ENCODE results near the gene CCDC188. TPM values are rescaled to one million over a fixed set of nuclear protein-coding genes. Genes with fewer than 3 reads are reported as not detected.

Gene CCDC188
- 0.15 TPM for polyA plus RNA-seq (2013, experiment 1 of 2)
- not detected for polyA plus RNA-seq (2013, experiment 2 of 2)

DNA sequence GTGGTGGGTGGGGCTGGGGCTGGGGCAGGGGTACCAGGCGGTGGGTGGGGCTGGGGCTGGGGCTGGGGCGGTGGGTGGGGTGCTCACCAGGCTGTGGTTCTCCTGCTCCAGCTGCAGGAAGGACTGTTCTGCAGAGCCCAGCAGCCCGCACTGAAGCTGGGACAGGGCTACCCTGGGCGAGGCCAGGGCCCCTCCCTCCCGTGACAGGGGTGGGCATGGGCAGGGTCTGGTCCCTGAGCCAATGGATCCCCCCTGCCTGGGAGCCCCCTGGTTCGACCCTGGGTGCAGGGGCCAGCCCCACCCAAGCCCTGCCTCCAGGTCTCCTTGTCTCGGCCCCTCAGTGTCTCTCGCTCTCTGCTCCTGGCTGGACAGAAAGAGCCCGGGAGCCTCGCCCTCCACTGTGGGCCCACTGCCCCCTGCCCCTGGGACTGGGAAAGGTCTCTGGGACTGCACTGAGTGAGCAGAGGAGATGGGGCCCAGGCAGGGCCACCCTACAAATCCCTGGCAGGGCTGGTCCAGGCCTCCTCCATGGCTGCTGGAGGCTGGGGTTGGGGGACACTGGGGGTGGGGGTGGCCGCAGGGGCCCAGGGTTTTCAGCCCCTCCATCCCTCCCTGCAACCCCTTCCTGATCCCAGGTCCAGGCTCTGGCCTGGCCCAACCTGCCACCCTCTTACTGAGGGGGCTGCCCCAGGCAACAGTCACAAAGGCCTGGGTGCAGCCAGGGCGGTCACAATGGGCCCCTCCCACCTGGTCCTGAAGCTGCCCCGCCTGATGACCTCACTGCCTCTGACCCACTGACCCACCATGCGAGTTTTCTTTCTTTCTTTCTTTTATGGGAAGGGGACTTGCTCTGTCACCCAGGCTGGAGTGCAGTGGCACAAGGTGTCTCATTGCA is at the start of gene CCDC188:
Gene CCDC188, minus strand, starts transcription at position 675 of the 895 bp plus-strand sequence. Its CDS starts 69 bp downstream, at position 606.
- 88% methylated on average over 13 of the region's 14 CpGs for WGBS
- H3K4me3 ChIP-seq (ENCODE audit: low read length) = no peak within 1 kb of the TSS
- 0 out of 2 replicates have a peak, but pooled peaks cover 5% of the 10 kb centered on the region for H3K4me1 ChIP-seq (ENCODE audit: insufficient read depth, low read length)
- no peaks in the 10 kb centered on the region for H3K36me3 ChIP-seq (ENCODE audit: insufficient read depth, low read length)
- H3K27ac ChIP-seq (ENCODE audit: low read depth, low read length) = no peak within 1 kb of the TSS
- no peak within 1 kb of the TSS for H3K9ac ChIP-seq (ENCODE audit: low read depth, low read length)
- no peaks in the 10 kb centered on the region for H3K27me3 ChIP-seq (ENCODE audit: insufficient read depth, low read length)
- H3K9me3 ChIP-seq (ENCODE audit: insufficient read depth, low read depth, low read length) = no peaks in the 10 kb centered on the region

DNA sequence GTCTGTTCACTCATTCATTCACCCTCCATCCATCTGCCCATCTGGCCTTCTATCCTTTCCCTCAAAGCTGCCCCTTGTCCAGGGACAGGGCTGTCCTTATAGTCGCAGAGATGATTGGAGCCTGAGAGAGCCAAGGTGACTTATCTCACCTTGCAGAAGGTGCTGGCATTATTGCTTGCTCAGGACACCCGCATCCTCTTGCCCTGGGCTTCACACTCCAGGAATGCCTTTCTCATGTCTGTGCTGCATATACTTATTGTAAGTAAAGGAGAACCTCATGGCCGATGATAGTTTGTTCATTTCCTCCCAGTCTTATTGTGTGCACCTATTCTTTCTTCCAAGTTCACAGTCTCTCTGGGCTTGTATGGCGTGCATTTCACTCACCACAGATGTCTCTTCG is 49.1 kb upstream of the CCDC188 start:
- 88% methylated on average over 5 of the region's 5 CpGs for WGBS
- no peaks in the 10 kb centered on the region for H3K27me3 ChIP-seq (ENCODE audit: insufficient read depth, low read length)

DNA sequence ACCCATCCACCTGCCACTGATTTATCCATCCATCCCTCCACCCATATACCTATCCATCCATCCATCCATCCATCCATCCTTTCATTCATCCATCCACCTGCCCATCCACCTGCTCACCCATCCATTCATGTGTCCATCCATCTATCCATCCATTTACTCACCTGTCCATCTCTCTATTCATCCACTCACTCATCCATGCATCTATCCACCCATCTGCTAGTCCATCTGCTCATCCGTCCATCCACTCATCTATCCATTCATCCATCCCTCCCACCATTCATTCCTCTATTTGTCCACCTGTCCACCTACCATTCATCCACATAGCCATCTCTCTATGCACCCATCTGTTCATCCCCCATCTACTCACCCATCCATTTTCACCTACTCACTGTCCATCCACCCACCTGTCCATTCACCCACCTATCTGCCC is 48.6 kb upstream of the CCDC188 start:
- H3K27ac ChIP-seq (ENCODE audit: low read depth, low read length) = no peak overlapping the region
- 90% methylated on average over 1 of the region's 1 CpG for WGBS
- H3K9ac ChIP-seq (ENCODE audit: low read depth, low read length) = no peak overlapping the region
- no peaks in the 10 kb centered on the region for H3K36me3 ChIP-seq (ENCODE audit: insufficient read depth, low read length)
- H3K9me3 ChIP-seq (ENCODE audit: insufficient read depth, low read depth, low read length) = no peaks in the 10 kb centered on the region
- H3K4me3 ChIP-seq (ENCODE audit: low read length) = no peak overlapping the region
- peaks cover 12% of the 10 kb centered on the region for H3K4me1 ChIP-seq (ENCODE audit: insufficient read depth, low read length)
- no peaks in the 10 kb centered on the region for H3K27me3 ChIP-seq (ENCODE audit: insufficient read depth, low read length)

More for the DNA sequence above, 49.1 kb upstream of the CCDC188 start:
- H3K36me3 ChIP-seq (ENCODE audit: insufficient read depth, low read length) = no peaks in the 10 kb centered on the region
- H3K27ac ChIP-seq (ENCODE audit: low read depth, low read length) = no peak overlapping the region
- peaks cover 13% of the 10 kb centered on the region for H3K4me1 ChIP-seq (ENCODE audit: insufficient read depth, low read length)
- H3K9ac ChIP-seq (ENCODE audit: low read depth, low read length) = no peak overlapping the region
- H3K4me3 ChIP-seq (ENCODE audit: low read length) = no peak overlapping the region
- no peaks in the 10 kb centered on the region for H3K9me3 ChIP-seq (ENCODE audit: insufficient read depth, low read depth, low read length)

DNA sequence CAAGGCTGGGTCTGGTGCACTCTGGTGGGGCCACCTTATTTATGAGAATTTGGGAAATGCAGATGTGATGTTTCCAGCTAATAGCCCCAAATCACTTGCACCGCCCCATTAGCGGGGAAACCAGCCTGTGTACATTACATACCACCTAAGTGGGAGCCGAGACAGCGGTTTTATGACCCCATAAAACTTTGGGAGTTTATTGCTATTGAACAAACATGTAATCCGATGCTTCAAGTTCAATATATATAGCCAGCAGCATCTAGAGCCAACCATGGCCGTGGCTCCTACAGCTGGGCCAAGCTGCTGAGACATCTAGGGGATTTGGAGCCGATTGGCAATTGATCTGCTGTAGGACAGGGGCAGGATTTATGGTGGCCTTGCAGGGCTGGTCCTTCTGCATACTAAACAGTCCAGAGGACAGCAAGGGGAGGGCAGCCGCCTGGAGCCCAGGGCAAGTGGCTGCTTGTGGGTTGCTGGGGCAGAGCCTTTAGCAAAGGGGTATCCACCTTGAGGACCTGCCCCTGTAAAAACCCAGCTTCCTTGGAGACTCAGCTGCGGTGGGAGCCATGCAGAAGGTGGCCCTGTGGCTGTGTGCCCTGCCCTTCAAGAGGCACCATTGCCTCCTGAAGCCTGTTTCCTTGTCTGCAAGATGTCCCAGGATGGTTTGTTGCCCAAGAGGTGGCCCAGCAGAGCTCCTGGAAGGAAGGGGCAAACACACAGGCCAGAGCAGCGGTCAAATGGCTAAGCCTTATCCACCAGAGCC is 47.9 kb upstream of the CCDC188 start:
- WGBS = 90% methylated on average over 10 of the region's 10 CpGs
- Histone ChIP-seq H3K4me3 (ENCODE audit: low read length) (no peak overlapping the region), H3K27ac (ENCODE audit: low read depth, low read length) (no peak overlapping the region), H3K27me3 (ENCODE audit: insufficient read depth, low read length) (no peaks in the 10 kb centered on the region), H3K9ac (ENCODE audit: low read depth, low read length) (no peak overlapping the region), H3K36me3 (ENCODE audit: insufficient read depth, low read length) (no peaks in the 10 kb centered on the region), H3K4me1 (ENCODE audit: insufficient read depth, low read length) (peaks cover 5% of the 10 kb centered on the region; the same call in 1 of the 2 replicates), H3K9me3 (ENCODE audit: insufficient read depth, low read depth, low read length) (no peaks in the 10 kb centered on the region)

DNA sequence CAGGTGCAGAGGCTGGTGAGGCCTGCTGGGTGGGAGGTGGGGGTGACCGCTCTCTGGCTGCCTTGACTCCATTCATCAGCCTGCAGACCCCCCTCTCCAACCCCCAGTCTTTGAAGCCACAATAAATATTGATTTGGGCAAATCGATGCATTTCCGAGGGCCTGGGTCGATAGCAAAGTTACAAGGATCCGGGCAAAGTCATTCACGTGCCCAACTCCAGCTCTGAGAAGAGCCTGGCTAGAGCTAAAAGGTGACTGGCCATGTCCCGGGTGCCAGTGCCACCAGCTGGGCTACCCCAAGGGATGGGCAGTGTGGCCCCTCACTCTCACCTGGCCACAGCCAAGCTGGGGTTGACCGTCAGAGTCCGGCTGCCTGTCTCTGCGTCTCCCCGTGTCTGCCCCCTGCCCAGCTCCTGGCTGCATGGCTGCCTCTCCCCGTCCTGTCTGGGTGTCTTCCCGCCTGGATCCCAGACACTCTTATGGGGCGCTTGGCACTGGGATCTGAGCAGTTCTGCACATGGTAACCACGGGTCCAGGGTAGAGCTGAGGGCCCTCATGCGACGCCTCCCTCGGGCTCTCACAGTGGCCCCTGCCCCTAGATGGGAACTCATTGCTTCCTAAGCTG is 46.7 kb upstream of the CCDC188 start:
- Histone ChIP-seq H3K27me3 (ENCODE audit: insufficient read depth, low read length) (no peaks in the 10 kb centered on the region), H3K36me3 (ENCODE audit: insufficient read depth, low read length) (no peaks in the 10 kb centered on the region), H3K27ac (ENCODE audit: low read depth, low read length) (no peak overlapping the region), H3K9ac (ENCODE audit: low read depth, low read length) (no peak overlapping the region), H3K4me1 (ENCODE audit: insufficient read depth, low read length) (no peaks in the 10 kb centered on the region), H3K9me3 (ENCODE audit: insufficient read depth, low read depth, low read length) (no peaks in the 10 kb centered on the region), H3K4me3 (ENCODE audit: low read length) (no peak overlapping the region)
- WGBS = 84% methylated on average over 17 of the region's 18 CpGs

DNA sequence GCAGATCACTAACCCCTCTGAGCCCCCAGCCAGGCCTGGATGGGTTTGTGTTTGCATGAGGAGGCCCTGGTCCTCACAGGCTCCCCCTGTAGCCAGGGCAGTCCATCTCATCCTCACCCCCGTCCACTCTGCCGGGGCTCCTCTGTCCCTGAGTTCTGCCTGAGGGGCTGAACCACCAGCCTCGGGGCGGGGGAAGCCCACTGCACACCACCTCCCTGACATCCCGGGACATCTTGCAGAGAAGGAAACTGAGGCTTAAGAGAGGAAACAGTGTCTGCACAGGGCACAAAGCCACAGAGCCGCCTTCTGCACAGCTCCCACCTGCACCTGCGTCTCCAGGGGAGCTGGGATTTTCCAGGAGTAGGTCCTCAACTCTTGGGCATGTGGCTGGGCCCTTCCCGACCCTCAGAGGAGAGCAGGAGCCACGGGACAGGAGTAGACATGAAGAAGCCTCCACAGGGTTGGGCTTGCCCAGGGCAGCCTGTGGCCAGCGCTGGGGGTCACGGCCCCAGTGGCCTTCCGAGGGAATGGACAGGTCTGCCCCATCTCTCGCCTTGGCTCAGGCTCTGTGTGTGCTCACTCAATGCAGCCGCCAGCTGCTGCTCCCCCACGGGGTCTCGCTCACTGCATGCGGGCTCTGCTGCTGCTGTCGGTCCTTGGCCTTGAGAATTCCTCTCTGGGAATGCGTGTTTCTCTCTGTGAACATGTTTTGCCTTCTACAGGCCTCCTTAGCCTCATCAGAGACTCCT is 45.4 kb upstream of the CCDC188 start:
- WGBS = 86% methylated on average over 19 of the region's 19 CpGs

DNA sequence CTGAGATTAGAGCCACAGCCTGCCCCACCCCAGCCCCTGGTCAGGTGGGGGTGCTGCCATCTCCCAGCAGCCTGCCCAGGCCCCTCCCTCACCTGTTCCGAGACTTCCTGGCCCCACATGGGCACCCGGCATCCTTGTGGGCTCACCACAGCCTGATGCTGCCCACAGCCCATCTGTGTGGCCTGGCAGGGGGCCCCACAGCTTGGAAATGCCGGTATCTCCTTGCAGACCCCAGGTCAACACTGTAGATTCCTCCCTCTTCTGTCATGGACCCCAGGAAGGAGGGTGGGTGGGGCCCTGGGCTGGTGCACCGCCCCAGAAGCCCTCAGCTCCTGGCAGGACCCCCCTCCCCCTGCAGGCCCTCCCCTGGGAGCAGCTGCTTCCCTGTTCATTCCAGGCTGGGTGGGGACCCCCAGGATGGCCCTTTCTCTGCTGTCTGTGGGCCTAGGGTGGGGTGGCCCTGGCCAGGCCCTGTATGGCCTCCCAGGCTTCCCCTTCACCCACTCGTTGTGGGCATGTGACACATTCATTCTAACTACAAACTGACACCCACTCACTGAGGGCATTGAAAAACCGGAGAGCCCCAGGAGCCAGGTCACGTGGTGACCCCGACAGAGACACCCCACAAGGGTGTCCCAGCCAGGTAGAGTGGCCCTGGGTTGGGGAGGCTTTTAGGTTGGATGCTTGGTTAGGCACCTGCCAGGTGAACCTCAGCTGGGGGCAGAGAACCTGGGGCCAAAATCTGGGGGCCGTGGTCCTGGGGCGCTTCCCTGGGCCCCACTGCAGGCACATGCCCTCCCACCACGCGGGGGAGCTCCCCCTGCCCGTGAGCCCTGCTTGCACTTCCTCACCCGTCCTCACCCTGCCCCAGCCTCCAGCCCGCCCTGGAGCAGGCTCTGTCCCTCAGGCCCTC is 44.1 kb upstream of the CCDC188 start:
- Histone ChIP-seq H3K36me3 (ENCODE audit: insufficient read depth, low read length) (no peaks in the 10 kb centered on the region), H3K27me3 (ENCODE audit: insufficient read depth, low read length) (no peaks in the 10 kb centered on the region), H3K4me1 (ENCODE audit: insufficient read depth, low read length) (no peaks in the 10 kb centered on the region), H3K4me3 (ENCODE audit: low read length) (no peak overlapping the region), H3K27ac (ENCODE audit: low read depth, low read length) (no peak overlapping the region), H3K9ac (ENCODE audit: low read depth, low read length) (no peak overlapping the region), H3K9me3 (ENCODE audit: insufficient read depth, low read depth, low read length) (no peaks in the 10 kb centered on the region)
- WGBS = 78% methylated on average over 15 of the region's 15 CpGs

More for the DNA sequence above, 45.4 kb upstream of the CCDC188 start:
- no peak overlapping the region for H3K9ac ChIP-seq (ENCODE audit: low read depth, low read length)
- H3K27ac ChIP-seq (ENCODE audit: low read depth, low read length) = no peak overlapping the region
- no peaks in the 10 kb centered on the region for H3K4me1 ChIP-seq (ENCODE audit: insufficient read depth, low read length)
- no peaks in the 10 kb centered on the region for H3K27me3 ChIP-seq (ENCODE audit: insufficient read depth, low read length)
- H3K36me3 ChIP-seq (ENCODE audit: insufficient read depth, low read length) = no peaks in the 10 kb centered on the region
- no peaks in the 10 kb centered on the region for H3K9me3 ChIP-seq (ENCODE audit: insufficient read depth, low read depth, low read length)
- no peak overlapping the region for H3K4me3 ChIP-seq (ENCODE audit: low read length)

DNA sequence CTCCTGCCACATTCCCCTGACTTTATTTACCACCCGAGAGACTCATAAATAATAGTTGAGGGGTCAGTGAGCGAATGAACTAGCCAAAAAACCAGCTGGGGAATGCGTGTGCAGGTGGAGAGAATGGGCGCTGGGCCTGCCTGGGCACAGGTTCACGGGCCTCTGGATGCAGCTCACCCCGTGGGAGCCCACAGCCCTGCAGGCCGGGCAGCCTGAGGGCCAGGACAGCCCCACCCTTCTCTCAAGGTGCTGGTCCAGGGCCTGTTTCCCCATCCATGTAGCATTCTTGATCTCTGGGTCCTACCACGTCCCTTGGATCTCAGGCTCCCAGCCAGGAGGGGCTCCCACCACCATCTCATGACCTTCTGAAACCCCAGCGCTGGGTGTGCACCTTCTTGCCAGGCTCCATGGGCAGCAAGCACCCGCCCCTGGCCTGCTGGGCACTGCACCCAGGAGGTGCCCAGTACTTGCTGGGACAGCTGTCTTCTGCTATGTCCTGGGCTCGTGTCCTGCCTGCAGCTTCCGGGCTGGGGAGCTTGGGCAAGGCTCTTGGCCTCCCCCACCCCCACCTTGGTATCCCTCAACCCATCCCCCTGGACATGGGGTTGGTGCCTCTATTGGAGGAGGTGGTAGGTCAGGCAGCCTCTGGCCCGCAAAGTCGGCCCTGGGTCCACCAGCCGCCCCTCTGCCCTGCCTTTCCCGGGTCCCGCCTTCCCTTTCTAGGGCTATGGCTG is 43.1 kb upstream of the CCDC188 start:
- Histone ChIP-seq H3K27me3 (ENCODE audit: insufficient read depth, low read length) (no peaks in the 10 kb centered on the region), H3K9ac (ENCODE audit: low read depth, low read length) (no peak overlapping the region), H3K36me3 (ENCODE audit: insufficient read depth, low read length) (no peaks in the 10 kb centered on the region), H3K9me3 (ENCODE audit: insufficient read depth, low read depth, low read length) (no peaks in the 10 kb centered on the region), H3K27ac (ENCODE audit: low read depth, low read length) (no peak overlapping the region), H3K4me3 (ENCODE audit: low read length) (no peak overlapping the region), H3K4me1 (ENCODE audit: insufficient read depth, low read length) (no peaks in the 10 kb centered on the region)
- WGBS = 88% methylated on average over 17 of the region's 17 CpGs

DNA sequence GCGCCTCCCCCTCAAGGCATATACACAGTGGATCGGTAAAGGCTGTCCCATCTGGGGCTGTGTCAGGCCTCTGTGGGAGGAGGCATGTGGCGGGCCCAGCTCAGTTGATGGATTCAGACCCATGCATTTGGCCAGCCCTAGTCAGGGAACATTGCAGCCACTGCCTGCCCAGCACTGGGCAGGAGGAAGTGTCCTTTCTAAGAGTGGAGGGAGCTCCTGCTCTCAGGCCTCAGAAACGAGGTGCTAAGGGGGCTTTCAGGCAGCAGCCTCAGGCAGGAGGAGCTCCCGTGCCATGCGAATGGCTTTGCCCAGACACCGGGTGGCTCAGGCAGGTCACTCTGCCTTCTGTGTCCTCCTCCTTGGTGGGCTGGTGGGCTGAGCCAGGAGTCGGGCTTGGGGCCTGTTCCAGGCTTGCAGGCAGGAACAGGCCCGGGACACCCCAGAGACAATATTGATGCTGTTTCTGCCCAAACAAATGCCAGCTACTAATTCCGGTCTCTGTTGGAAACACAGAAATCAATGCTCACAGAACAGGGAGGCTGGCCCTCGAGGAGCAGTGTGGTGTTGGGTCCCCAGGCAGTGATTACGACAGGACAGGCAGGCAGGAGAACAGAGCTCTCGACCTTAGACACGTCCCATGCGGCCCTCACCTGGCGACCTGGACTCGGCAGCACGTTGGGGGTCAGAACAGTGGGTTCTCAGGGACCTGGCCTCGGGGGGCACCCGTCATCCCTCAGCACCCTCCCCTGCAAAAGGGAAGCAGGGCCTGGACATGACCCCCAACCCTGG is 42.3 kb upstream of the CCDC188 start:
- Histone ChIP-seq H3K9ac (ENCODE audit: low read depth, low read length) (no peak overlapping the region), H3K9me3 (ENCODE audit: insufficient read depth, low read depth, low read length) (no peaks in the 10 kb centered on the region), H3K36me3 (ENCODE audit: insufficient read depth, low read length) (no peaks in the 10 kb centered on the region), H3K27me3 (ENCODE audit: insufficient read depth, low read length) (no peaks in the 10 kb centered on the region), H3K27ac (ENCODE audit: low read depth, low read length) (no peak overlapping the region), H3K4me1 (ENCODE audit: insufficient read depth, low read length) (no peaks in the 10 kb centered on the region), H3K4me3 (ENCODE audit: low read length) (no peak overlapping the region)
- 82% methylated on average over 20 of the region's 20 CpGs for WGBS

All from HUES64 (cell line).